NCI-H345 treated with DMSO at 0.1 percent for 48 hours (cell line): ENCODE data around the gene CRY2.

Experiments used
- DNase-seq: peaks from one replicate; lab custom pipeline; 2025; ENCODE audit not compliant: unreplicated experiment; lab: John Stamatoyannopoulos, UW

Gene CRY2

DNA sequence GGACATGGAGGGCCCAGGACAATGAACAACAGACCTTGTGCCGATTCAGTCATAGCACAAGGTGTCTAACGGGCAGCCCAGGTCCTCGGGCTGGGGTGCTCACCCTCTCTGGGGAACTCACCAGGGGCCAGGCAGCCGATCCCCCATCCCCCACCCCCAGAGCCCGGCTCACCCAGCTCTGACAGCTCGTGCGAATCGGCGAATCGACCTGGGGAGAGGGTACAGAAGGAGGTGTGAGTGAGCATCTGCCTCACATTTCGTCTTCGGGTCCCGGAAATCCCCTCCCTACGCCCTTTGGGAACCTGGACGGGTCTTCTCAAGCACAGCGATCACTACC lies 70.0 kb downstream of the CRY2 start:
- DNase-seq: no peak

DNA sequence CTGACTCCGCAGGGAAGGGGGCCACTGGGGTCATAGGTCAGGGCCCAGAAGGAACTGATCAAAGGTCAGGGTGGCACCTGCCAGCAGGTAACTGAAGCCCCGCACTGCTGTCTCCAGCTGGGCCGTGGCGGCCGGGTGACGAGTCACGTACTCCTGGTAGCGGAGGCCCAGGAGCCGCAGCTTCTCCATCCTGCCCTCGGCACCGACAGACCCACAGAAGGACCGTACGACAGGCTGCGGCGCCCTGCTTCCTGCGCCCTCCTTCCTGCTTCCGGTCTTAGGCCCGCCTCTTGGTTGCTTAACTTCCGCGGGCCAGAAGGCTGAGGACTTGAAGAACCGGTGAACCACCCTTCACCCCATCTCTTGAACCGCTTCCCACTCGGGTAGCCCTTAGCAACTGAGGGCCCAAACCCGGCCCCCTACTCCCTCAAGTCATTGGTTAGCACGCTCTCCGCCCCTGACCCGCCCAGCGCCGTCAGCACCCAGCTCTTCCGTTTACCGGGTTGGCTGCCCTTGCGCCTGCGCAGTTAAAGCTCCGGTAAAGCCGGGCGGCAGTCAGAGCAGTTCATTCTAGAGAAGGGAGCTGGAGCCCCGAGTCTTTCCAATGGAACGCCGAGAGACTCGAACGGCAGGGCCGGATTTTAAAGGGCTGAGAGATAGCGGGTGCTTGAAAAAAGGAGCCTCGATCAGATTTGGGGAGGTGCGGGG lies 70.5 kb downstream of the CRY2 start, which contains the start of gene PEX16:
Gene PEX16, minus strand, starts transcription at position 255 of the 708 bp plus-strand sequence. Its CDS starts 66 bp downstream, at position 189.
- peak; percentile 94 for DNase-seq

DNA sequence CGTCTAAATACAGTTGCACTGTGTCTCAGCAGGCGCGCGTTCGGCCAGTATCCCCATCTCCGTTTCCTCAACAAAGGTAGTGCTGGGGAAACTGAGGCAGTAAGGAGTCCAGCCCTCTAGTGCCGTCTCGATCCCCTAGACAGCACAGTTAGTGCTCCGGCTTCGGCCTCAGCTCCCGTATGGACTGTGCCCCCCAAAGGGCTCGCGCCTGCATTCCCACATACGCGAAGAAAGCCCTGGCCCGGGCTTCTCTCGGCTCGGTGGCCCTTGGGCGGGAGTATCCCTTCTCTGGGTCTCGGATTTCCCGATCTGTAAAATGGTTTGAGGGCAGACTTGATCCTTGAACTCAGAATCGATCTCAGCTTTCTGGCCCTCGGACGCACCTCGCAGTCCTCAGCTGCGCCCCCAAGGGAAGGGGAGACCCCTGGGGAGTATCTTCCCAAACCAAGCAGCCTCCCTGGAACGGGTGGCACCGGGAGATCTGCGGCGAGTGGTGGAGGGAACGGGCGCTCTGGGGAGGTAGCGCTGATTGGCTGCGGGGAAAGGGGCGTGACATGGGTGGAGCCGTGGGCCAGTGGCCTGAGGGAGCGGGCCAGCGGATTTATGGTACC lies 71.2 kb downstream of the CRY2 start:
- DNase-seq: peak; percentile 56

DNA sequence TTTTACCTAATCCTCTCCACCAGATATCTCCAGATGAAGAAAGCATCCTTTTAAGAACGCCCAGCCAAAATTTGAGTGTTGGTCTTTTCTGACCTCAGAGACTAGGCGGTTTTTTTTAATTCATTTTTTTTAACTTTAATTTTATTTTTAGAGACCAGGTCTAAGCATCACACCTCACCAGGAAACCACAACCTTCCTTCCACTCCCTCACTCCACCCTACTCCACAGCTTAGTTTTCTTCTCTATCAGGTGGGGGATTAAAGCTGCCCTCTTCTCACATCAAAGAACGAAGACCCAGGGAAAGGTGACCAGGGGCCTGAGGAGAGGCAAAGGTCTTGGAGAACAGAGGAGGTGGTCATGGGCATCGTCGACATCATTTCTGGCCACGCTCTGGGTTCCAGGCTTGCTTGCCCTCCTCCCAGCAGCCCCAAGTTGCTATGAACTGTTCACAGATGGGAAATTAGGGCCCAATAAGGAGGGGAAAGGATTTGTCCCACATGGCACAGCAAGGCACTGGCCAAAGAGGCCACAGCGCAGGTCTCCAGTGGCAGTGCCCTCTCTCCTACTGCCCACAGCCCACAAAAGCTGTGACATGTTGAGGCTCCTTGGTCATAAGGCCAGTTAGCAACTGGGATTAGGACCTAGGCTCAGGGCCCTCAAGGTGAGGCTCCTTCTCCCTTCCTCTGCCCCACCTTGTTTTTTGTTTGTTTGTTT lies 71.8 kb downstream of the CRY2 start:
- no peak for DNase-seq

DNA sequence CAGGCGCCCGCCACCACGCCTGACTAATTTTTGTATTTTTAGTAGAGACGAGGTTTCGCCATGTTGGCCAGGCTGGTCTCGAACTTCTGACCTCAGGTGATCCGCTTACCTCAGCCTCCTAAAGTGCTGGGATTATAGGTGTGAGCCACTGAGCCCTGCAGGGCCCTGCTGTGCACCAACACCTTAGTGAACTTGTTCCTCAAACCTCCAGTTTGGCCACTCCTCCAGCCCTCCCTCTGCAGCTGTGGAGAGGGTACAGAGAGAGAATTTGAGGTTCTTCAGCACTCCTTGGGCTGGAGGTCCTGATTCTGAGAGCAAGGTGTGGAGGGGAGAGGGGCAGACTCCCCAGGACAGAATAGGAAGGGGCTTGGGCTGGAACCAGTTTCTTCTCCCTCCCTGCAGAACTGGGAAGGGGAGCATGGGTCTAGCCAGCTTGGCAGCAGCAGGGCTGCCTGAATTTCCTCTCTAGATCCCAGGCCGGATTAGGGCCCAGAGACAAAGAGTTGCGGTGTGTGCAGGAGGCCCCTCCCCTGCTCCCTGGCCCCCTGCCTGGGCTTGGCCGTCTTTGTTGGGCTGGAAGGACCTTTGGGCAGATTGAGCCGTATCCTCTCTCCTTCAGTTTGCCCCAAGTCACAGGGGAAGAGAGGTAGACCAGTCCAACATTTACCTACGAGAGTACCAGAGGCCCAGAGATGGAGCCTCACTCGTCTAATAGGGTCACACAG lies 72.7 kb downstream of the CRY2 start:
- DNase-seq: no peak

DNA sequence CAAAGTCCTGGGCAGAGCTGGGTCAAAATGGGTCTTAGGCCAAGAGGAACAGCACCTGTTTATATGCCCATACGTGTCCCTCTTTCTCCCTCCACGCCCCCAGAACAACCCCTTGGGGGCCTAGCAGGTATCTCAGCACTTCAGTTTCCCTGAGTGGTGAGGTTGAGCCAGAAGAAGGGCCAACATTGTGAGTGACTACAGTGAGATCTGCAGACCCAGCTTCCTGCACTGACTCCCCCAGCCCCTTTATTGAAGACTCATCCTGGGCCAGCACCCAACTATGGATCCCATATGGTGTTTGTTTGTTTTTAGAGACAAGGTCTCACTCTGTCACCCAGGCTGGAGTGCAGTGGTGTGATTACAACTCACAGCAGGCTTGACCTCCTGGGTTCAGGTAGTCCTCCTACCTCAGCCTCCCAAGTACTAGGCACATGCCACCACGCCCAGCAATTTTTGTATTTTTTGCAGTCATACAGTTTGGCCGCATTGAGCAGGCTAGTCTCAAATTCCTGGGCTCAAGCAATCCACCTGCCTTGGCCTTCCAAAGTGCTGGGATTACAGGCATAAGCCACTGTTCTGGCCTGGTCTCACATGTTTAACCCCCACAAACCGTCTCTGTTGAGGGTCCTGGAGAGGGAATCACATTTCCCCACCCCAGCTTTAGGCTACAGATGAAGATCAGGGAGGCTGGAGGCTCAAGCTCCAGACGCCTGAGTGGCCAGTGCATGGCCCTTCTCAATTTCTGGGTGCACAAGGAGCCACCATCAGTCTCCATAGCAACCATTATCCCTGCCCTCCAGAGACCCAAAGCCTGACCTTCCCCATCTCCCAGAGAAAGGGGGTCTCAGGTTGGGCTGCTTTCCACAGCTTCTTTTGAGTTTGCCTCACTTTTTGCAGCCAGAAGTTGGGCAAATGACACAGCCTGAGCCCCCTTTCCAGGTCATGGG lies 73.5 kb downstream of the CRY2 start:
- no peak for DNase-seq

DNA sequence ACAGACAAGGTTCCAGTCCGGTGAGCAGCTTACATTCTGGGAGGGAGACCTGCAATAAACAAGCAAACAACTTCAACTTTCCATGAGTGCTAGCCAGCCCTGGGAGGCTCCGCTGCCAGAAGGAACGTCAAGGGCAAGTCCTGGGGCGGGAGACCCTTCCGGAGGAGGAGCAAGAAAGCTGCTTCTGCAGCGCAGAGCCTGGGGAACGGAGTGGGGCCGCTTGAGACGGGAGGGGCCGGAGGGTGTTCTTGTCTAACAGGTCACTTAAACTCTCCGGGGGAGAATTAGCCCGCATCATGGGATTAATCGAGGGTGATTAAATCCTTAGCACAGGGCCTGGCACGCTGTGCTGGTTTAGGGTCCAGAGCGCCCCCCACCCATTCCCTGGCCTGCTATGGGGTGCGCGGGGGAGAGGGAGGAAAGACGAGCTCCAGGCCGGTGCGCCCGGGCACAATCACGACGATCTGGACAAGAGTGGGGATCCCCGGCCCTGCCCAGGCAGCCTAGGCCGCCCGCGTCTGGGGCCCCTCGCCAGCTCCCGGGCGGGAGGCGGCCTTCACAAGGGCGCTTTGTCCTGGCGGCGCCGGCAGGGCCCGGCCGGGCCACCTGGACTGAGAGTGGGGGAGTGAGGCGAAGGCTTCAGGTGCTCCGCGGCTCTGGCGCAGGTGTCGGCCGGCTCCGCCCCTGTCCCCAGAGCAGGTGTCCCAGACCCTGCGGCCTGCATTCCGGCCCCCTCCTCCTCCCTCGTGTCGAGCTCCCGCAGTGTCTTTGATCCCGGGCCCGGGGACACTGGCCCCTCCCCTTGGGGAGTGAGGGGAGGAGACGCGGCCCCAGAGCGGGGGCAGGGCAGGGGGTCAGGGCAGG lies 74.5 kb downstream of the CRY2 start:
- DNase-seq: peak; percentile 78

DNA sequence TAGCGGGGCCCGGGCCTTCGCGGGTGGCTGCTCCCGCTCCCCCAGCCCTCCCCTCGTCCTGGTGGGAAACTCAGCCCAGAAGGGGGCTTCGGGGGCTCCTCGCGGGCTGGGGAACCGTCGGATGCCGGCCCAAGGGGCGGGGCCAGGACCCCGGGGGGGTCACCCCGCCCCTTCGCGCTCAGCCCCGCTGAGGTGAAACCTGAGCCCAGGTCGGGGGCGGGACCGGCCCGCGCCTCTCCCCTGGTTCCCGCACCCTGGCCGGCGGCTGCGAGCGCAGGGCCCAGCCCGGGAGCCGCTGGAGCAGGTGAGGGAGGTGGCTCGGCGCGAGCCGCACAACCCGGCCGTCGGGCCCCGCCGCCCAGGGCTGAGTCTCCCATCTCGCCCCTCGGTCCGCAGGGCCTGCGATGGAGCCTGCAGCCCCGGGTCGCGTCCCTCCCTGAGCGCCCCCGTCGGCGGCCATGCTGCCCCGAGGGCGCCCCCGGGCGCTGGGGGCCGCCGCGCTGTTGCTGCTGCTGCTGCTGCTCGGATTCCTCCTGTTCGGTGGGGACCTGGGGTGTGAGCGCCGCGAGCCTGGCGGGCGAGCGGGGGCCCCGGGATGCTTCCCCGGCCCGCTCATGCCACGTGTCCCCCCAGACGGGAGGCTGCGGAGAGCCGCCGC lies 75.3 kb downstream of the CRY2 start, which contains the start of gene LARGE2:
Gene LARGE2, plus strand, starts transcription at position 232 of the 658 bp plus-strand sequence. Its CDS starts 227 bp downstream, at position 459.
- DNase-seq: peak; percentile 34

DNA sequence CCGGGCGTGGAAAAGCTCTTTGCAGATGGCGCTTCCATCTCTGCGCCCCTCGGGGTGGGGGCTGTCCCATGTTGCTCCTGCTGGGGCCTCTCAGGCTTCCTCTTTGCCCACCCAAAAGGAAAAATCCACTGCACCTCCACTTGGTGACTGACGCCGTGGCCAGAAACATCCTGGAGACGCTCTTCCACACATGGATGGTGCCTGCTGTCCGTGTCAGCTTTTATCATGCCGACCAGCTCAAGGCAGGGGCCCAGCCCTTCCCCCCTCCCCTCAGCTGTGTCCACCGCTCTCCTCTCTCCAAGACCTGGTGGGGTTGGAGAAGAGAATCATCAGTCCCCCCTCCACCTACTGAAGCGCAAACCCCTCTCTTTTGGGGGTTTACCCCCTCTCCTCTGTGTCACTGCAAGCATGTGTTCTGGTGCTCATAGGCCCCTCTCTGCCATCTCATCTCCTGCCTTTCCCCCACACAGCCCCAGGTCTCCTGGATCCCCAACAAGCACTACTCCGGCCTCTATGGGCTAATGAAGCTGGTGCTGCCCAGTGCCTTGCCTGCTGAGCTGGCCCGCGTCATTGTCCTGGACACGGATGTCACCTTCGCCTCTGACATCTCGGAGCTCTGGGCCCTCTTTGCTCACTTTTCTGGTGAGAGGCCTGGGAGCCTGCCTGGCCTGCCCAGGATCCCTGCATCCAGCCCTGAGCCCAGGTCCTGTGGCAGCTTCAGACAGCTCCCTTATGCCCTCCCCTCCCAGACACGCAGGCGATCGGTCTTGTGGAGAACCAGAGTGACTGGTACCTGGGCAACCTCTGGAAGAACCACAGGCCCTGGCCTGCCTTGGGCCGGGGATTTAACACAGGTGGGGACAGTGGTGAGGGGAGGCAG lies 77.0 kb downstream of the CRY2 start:
- no peak for DNase-seq

DNA sequence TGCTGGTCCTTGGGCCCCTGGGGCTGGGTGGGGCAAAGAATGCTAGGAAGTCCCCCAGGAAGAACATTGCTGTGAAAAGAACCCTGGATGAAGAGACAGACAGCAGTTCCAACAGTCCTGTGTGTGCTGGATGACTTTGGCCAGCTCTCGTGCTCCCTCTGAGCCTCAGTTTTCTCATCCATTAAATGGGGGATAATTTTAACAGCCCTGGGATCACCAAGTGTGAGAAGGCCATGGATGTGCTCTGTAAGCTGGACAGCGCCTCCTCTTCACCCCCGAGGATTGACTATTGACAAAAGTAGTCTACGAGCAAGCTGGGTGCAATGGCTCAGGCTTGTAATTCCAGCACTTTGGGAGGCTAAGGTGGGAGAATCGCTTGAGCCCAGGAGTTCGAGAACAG lies 77.7 kb downstream of the CRY2 start:
- DNase-seq: no peak

DNA sequence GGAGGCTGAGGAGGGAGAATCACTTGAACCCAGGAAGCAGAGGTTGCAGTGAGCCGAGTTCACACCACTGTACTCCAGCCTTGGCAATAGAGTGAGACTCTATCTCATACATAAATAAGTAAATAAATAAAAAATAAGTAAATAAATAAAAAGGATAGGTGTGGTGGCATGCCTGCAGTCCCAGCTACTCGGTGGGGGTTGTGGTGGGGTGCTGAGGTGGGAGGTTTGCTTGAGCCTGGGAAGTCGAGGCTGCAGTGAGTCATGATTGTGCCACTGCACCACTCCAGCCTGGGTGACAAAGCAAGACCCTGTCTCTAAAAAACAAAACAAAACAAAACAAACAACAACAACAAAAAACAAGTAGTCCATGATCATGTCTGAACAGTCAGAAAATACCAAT lies 78.3 kb downstream of the CRY2 start:
- no peak for DNase-seq

DNA sequence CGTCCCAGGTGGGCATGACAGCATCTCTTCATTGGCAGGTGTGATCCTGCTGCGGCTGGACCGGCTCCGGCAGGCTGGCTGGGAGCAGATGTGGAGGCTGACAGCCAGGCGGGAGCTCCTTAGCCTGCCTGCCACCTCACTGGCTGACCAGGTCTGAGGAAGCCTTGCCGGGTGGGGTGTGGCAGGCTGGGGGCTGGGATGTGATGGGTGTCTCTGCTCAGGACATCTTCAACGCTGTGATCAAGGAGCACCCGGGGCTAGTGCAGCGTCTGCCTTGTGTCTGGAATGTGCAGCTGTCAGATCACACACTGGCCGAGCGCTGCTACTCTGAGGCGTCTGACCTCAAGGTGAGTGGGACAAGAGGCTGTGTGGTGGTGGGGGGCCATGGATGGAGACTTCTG lies 78.7 kb downstream of the CRY2 start:
- DNase-seq: no peak

DNA sequence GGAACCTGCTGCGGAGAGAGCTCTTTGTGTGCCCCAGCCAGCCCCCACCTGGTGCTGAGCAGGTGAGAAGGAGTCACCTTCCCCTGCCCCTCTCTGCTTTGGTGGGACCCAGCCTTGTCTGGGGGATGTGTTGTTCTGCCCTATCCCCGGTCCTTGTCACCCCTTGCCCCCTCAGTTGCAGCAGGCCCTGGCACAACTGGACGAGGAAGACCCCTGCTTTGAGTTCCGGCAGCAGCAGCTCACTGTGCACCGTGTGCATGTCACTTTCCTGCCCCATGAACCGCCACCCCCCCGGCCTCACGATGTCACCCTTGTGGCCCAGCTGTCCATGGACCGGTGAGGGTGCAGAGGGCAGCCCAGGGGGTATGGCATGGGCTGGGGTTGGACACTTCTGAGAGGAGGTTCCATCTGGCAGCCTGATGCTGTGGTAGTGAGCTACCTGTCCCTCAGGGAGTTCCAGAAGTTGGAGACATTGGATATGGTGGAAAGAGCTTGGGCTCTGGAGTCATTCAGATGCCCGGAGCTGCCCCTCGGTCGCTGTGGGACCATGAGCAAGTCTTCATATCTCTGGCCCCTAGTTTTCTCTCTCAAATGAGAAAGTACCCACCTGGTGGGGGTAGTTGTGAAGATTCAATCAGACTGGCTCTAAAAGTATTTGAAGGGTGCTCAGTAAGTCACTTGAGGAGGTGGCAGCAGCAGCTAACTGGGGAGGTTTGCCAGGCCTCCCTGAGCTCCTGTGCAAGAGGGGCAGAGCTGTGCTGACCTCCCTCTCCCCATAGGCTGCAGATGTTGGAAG lies 79.5 kb downstream of the CRY2 start:
- DNase-seq: no peak

DNA sequence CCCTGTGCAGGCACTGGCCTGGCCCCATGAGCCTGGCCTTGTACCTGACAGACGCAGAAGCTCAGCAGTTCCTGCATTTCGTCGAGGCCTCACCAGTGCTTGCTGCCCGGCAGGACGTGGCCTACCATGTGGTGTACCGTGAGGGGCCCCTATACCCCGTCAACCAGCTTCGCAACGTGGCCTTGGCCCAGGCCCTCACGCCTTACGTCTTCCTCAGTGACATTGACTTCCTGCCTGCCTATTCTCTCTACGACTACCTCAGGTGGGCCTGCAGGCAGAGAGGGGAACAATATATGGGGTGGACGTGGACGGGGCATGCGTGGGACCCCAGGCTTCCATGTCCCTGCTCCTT lies 80.0 kb downstream of the CRY2 start:
- no peak for DNase-seq

DNA sequence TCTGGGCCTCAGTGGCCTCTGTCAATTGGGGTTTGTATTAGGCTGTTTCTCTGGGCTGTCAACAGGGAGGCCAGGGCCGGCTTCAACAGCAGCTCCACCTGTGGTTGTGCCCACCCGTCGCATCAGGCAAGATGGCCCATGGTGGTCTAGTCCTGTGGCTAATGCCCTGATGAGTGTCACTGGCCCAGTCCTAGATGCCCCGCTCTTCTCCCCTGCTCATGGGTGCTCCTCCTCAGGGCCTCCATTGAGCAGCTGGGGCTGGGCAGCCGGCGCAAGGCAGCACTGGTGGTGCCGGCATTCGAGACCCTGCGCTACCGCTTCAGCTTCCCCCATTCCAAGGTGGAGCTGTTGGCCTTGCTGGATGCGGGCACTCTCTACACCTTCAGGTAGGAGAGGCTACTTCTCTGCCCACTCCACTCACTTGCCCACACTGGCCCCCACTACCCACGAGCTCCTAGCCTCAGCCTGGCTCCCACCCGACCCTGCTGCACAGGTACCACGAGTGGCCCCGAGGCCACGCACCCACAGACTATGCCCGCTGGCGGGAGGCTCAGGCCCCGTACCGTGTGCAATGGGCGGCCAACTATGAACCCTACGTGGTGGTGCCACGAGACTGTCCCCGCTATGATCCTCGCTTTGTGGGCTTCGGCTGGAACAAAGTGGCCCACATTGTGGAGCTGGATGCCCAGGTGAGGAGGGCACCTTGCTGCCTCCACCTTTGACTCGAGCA lies 80.6 kb downstream of the CRY2 start:
- DNase-seq: no peak

DNA sequence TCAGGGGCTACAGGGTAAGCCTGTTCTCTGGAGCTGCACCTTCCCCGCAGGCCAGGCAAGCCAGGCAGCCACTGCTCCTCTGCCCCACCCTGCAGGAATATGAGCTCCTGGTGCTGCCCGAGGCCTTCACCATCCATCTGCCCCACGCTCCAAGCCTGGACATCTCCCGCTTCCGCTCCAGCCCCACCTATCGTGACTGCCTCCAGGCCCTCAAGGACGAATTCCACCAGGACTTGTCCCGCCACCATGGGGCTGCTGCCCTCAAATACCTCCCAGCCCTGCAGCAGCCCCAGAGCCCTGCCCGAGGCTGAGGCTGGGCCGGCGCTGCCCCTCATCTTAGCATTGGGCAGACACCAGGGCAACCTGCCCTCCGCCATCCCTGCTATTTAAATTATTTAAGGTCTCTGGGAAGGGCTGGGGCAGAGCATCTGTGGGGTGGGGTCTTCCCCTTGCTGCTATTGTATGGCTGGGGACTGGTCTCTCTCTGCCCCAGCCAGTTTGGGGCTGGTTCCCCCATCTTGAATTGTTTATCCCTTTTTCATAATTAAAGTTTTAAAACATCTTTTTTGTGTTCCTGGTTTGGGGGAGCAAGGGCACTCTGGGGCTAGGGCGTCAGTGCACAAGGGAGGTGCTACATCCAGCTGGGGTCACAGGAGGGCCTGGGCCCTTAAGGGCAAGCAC lies 81.4 kb downstream of the CRY2 start:
- no peak for DNase-seq
